Epithelial cell of proximal tubule (primary cell): ENCODE data around the gene FAN1. TPM values are rescaled to one million over a fixed set of nuclear protein-coding genes. Genes with fewer than 3 reads are reported as not detected.

Experiments used
- DNase-seq: peaks from one replicate; pipeline ENCODE4 v3.0.0-alpha.2; 2011; ENCODE audit warnings: low read depth
- H3K4me3 ChIP-seq: 2 replicates; pipeline ENCODE4 v1.5.1; 2011; ENCODE audit warnings: low read depth, mild to moderate bottlenecking, low read length
- CTCF ChIP-seq: conservative IDR thresholded peaks from 2 replicates; pipeline ENCODE4 v1.5.1; 2012; ENCODE audit warnings: low read depth, mild to moderate bottlenecking, low read length
- total RNA-seq: library from RNA; depleted of rRNA; stranded (reverse); fragments of >200 nt; gene quantifications from 2 replicates; pipeline ENCODE4 v1.2.3, GENCODE V29; 2015

The FAN1 gene
- total RNA-seq, 1 donor from 2014 or later = 9.1 TPM

GRCh38 chr15:30930422-30930821 is 26.7 kb downstream of the FAN1 start:
- no peak for DNase-seq
- TF ChIP-seq CTCF = no peak
- H3K4me3 ChIP-seq = no peak overlapping the region

- no peak for DNase-seq
- H3K4me3 ChIP-seq = no peak overlapping the region
- no peak for TF ChIP-seq CTCF
Measured at GRCh38 chr15:30933293-30933692, 29.6 kb downstream of the FAN1 start.

- DNase-seq = no peak
- no peak for TF ChIP-seq CTCF
- H3K4me3 ChIP-seq = no peak overlapping the region
Measured at GRCh38 chr15:30939161-30939560, 35.4 kb downstream of the FAN1 start.

GRCh38 chr15:30940359-30940758 is 36.6 kb downstream of the FAN1 start:
- TF ChIP-seq CTCF = no peak
- DNase-seq = no peak
- H3K4me3 ChIP-seq = no peak overlapping the region

GRCh38 chr15:30941520-30941919 is 37.8 kb downstream of the FAN1 start:
- H3K4me3 ChIP-seq = no peak overlapping the region
- no peak for TF ChIP-seq CTCF
- no peak for DNase-seq

- H3K4me3 ChIP-seq = no peak overlapping the region
- no peak for DNase-seq
- TF ChIP-seq CTCF = no peak
Measured at GRCh38 chr15:30943654-30944335, 40.1 kb downstream of the FAN1 start.

- H3K4me3 ChIP-seq = no peak overlapping the region
- no peak for TF ChIP-seq CTCF
- DNase-seq = no peak
Measured at GRCh38 chr15:30953183-30953582, 49.5 kb downstream of the FAN1 start.
